Mammary microvascular endothelial cell (primary cell): ENCODE measurements around the gene TSPAN6. TPM values are rescaled to one million over a fixed set of nuclear protein-coding genes. Genes with fewer than 3 reads are reported as not detected.

ENCODE experiments used
- total RNA-seq: library from RNA; depleted of rRNA; stranded (reverse); fragments of >200 nt; gene quantifications from 2 replicates; pipeline ENCODE4 v1.2.3, GENCODE V29; 2015

TSPAN6 gene, protein sequence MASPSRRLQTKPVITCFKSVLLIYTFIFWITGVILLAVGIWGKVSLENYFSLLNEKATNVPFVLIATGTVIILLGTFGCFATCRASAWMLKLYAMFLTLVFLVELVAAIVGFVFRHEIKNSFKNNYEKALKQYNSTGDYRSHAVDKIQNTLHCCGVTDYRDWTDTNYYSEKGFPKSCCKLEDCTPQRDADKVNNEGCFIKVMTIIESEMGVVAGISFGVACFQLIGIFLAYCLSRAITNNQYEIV
- 25.7 and 28.0 TPM in 2 replicates for total RNA-seq

DNA sequence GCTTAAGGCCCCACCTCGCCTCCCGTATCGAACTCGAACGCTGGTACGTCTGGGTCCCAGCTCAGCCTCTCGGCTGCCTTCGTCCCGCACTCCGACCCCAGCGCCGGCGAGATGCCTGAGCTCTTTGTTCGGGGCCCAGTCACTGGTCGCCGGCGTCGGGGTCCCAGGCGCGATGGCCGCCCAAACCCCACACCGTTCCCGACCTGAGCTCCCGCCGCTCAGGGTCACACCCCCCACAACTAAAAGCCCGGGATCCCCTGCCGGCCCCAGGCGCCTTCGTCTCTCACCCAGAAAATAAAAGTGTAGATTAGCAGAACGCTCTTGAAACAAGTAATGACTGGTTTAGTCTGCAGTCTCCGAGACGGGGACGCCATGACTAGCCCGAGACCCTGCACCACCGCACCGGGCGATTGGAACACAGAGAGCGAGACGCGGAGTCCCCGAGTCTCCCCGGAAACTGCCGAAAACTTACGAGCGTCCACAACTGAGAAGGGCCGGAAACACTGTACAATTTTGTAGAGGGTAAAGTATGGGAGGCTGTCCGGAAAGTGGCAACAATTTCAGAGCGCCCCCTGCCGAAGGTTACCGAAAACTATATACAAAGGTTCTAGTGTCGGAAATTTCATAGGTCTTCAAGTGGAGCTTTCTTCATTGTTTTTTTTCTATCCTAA, at the start of gene TSPAN6:
Gene TSPAN6 (minus strand): TSS at position 486 of the 671 bp plus-strand sequence. CDS start 112 bp downstream, at position 374.

DNA sequence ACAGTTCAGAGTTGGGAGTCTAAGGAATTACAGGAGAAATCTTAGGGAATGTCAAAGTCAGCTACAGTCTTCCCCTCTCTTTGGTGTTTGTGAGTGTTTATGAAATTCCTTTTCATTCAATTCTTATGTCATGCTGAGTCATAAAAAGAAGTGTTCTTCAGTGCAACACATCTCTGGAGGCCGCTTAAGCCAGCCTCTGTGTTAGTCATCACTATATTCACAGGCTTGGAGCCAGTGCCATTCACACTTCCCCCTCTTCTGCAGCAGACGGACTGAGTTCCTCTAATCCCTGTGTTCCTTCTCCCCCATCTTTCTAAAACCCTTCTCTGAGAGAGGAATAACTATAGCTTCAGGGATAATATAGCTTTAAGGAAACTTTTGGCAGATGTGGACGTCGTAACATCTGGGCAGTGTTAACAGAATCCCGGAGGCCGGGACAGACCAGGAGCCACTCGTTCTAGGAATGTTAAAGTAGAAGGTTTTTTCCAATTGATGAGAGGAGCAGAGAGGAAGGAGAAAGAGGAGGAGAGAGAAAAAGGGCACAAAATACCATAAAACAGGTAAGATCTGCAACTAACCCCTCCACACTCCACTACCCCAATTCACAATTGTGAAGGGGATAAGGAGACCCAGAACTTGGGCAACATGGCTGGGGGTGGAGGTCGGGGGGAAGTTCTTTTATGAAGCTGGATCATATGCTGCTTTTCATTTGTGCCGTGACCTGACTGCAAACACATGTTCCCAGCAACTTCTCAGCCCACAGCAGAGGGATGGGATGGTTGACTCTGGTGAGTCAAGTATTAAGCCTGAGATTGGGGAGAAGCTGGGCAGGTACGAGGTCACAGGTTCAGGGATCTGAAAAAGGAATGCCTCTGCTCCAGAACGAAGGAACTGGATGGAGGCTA, 7.6 kb upstream of the TSPAN6 start, which contains the start of gene SRPX2:
Gene SRPX2 (plus strand): TSS at position 244 of the 905 bp plus-strand sequence. CDS start 2,124 bp downstream, outside the sequence.

DNA sequence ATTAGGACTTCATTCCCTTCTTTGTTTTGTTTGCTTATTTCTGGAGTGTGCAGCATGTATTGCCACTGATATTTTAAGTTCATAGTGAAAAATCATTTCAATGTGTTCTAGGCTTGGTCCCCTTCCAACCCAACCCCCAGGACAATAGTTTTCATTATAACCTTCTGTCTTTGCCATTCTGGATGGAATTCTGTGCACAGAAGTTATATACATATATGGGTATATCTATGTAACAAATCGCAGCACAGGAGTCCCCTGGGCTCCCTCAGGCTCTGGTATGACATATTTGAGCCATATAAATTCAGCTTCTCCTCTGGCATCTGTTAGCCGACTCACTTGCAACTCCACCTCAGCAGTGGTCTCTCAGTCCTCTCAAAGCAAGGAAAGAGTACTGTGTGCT, 52.0 kb downstream of the TSPAN6 start, which contains the start of gene TNMD:
Gene TNMD (plus strand): TSS at position 326 of the 400 bp plus-strand sequence. CDS start 83 bp downstream, outside the sequence.

Other genes starting within 250 kb of the TSPAN6 start
- gene PCDH19, start 226.5 kb downstream of the TSPAN6 start, total RNA-seq, result 0.07 and 0.20 TPM in 2 replicates
- gene TNMD, start 51.9 kb downstream of the TSPAN6 start, total RNA-seq, result not detected in 2 replicates
- gene SRPX2, start 7.4 kb upstream of the TSPAN6 start, total RNA-seq, result 29.4 and 35.0 TPM in 2 replicates
- 14.5 and 14.8 TPM in 2 replicates for gene SYTL4, start 95.3 kb upstream of the TSPAN6 start, total RNA-seq
- 35.5 and 36.0 TPM in 2 replicates for gene CSTF2, start 183.6 kb upstream of the TSPAN6 start, total RNA-seq
- gene NOX1, start 237.6 kb upstream of the TSPAN6 start, total RNA-seq, result not detected in 2 replicates